Activated T-cell treated with anti-CD3 and anti-CD28 coated beads for 1 hour (primary cell): ENCODE data around the gene FAM221A.
"Not testable (repeated sequence)": the region's sequence is repeated elsewhere in the genome, so short reads cannot be mapped to it uniquely, and the experiment has no call there.

Experiments used
- DNase-seq: peaks from one replicate; pipeline ENCODE4 v3.0.0-alpha.2; 2020; ENCODE audit warnings: low read depth

The FAM221A gene

GRCh38 chr7:23709081-23709750 lies 29.2 kb downstream of the FAM221A start:
- DNase-seq = no peak

DNA sequence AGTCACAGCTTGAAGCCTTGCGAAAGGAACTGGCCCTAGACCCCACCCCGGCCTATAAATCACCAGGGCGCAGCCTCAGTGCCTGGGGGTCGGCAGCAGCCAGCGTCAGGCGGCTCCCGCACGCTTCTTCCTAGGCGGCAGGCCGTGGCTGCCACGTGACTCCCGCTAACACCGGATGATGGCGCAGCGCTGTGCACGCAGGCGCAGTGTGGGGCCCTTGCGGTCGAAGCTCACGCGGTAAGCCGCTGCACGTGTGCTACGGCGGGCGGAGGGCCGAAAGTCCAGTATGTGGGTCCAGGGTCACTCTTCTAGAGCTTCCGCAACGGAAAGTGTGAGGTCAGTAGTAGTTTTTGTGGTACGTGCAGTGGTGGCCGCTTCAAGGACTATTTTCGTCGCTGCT lies 30.0 kb downstream of the FAM221A start, which contains the start of gene STK31:
Gene STK31, plus strand, starts transcription at position 220 of the 400 bp plus-strand sequence. Its CDS starts 67 bp downstream, at position 287.
- no peak for DNase-seq

- no peak for DNase-seq
These were observed 32.6 kb downstream of the FAM221A start for GRCh38 chr7:23712368-23713284.

DNA sequence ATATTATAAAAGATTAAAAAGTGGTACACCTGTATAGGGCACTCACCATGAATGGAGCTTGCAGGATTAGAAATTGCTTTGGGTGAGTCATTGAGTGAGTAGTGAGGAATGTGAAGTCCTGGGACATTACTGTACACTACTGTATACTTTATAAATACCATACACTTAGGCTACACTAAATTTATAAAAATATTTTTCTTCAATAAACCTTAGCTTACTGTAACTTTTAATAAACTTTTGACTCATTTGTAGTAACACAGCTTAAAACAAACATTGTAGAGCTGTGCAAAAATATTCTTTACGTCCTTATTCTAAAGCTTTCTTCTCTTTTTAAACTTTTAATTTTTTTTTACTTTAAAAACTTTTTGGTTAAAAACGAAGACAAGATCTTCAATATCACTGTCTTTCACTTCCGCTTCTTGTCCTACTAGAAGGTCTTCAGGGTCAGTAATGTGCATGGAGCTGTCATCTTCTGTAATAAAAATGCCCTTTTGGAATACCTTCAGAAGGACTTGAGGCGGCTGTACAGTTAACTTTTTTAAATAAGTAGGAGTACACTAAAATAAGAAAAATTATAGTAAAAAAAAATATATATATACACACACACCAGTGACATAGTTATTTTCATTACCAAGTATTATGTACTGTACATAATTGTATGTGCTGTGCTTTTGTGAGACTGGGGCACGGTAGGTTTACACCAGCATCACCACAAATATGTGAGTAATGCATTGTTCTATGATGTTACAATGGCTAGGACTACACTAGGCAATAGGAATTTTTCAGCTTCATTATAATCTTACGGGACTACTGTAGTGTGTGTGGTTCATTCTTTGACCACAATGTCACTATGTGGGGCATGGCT lies 33.5 kb downstream of the FAM221A start:
- no peak for DNase-seq

DNA sequence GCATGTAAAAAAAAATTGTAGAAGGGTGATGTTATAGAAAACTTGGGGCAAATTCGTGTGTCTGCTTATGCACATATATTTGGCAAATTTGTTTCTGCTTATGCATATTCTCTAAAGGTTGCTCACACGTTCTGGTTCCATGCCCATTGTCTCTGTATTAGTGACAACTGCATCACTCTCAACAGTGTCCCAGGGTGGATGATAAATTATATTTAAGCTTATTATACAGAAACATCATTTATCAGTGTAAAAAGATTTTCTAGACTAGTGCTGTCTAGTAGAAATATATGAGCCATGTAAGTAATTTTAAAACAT lies 34.1 kb downstream of the FAM221A start:
- no peak for DNase-seq

GRCh38 chr7:23714579-23714978 lies 34.6 kb downstream of the FAM221A start:
- no peak for DNase-seq

GRCh38 chr7:23715099-23715498 lies 35.1 kb downstream of the FAM221A start:
- no peak for DNase-seq

DNA sequence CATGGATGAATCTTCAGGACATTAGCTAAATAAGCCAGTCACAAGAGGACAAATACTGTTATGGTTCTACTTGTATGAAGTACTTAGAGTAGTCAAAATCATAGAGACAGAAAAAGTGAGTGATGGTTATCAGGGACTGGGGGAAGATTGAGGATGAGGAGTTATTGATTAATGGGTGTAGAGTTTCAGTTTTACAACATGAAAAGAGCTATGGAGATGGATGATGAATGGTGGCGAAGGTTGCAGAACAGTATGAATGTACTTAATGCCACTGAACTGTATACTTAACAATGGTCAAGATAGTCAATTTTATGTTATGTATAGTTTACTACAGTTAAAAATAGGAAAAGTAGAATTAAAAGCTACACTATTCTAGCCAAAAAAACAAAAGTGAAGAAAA lies 37.8 kb downstream of the FAM221A start:
- DNase-seq = no peak

GRCh38 chr7:23721456-23721855 lies 41.5 kb downstream of the FAM221A start:
- DNase-seq = no peak

DNA sequence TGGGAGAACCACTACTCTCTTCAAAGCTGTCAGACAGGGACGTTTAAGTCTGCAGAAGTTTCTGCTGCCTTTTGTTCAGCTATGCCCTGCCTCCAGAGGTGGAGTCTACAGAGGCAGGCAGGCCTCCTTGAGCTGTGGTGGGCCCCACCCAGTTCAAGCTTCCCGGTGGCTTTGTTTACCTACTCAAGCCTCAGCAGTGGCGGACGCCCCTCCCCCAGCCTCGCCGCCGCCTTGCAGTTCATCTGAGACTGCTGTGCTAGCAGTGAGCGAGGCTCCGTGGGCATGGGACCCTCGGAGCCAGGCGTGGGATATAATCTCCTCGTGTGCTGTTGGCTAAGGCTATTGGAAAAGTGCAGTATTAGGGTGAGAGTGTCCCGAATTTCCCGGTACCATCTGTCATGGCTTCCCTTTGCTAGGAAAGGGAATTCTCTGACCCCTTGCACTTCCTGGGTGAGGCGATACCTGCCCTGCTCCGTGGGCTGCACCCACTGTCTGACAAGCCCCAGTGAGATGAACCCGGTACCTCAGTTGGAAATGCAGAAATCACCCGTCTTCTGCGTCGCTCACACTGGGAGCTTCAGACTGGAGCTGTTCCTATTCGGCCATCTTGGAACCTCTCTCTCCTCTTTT lies 42.7 kb downstream of the FAM221A start:
- not testable (repeated sequence) for DNase-seq

- DNase-seq = not testable (repeated sequence)
These were observed 44.1 kb downstream of the FAM221A start for GRCh38 chr7:23724113-23724512.

- DNase-seq = no peak
These were observed 62.1 kb downstream of the FAM221A start for GRCh38 chr7:23742051-23742450.

- no peak for DNase-seq
These were observed 63.2 kb downstream of the FAM221A start for GRCh38 chr7:23743226-23743625.

GRCh38 chr7:23746629-23747028 lies 66.6 kb downstream of the FAM221A start:
- DNase-seq = no peak

DNA sequence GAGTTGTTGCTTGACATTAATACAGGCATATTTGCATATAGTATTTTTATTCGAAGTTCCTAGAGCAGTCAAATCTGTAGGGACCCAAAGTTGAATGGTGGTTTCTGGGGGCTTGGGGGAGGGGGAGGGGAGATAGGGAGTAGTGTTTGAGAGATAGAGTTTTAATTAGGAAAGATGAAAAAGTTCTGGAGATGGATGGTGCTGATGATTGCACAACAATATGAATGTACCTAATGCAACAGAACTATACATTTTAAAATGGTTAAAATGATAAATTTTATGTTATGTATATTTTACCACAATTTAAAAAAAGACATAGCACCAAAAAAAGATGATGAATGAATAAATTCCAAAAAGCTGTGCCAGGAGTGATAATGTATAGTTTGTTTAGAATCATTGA lies 71.9 kb downstream of the FAM221A start:
- DNase-seq = no peak
